Common myeloid progenitor, CD34-positive (primary cell): ENCODE results near the gene SH3BP2. TPM values are rescaled to one million over a fixed set of nuclear protein-coding genes. Genes with fewer than 3 reads are reported as not detected.

Experiments used
- CTCF ChIA-PET: fragments of 350-600 bp; sonication (Branson Sonifier 250); formaldehyde crosslinking; loops from one replicate; lab custom pipeline; 2021; ENCODE audit warnings: antibody characterized with exemption; lab: Charles Lee
- POLR2A ChIA-PET: fragments of 350-600 bp; sonication (Branson Sonifier 250); formaldehyde crosslinking; loops from one replicate; lab custom pipeline; 2021; ENCODE audit warnings: antibody characterized with exemption; lab: Charles Lee
- DNase-seq, 3 donors: peaks; one replicate each; pipeline versions ENCODE4 v3.0.0 to v3.0.0-alpha.2; 2013
- H3K27ac ChIP-seq, 2 experiments: 1 replicate in 1 of 2; 2 replicates in 1 of 2; pipeline ENCODE4 v1.7.0; 2013; ENCODE audit warnings: inconsistent platforms in 2 of 2, low read length in 2 of 2, mild to moderate bottlenecking in 2 of 2, low read depth in 1 of 2, moderate library complexity in 1 of 2; ENCODE audit not compliant: severe bottlenecking in 2 of 2, insufficient read depth in 1 of 2, poor library complexity in 1 of 2
- H3K27me3 ChIP-seq, 5 experiments: replicated peaks in 2 of 5; 1 replicate in 3 of 5; 2 replicates in 2 of 5; pipeline versions ENCODE4 v1.6.1 to v1.7.0; 2013; ENCODE audit warnings: low read length in 4 of 5, mild to moderate bottlenecking in 2 of 5, moderate library complexity in 2 of 5, inconsistent platforms in 1 of 5; ENCODE audit not compliant: insufficient read depth in 5 of 5, control insufficient read depth in 4 of 5
- H3K36me3 ChIP-seq, 4 experiments: 1 replicate in 2 of 4; 2 replicates in 2 of 4; pipeline versions ENCODE4 v1.6.1 to v1.7.0; 2013; ENCODE audit warnings: low read length in 3 of 4, control low read depth in 1 of 4, mild to moderate bottlenecking in 1 of 4; ENCODE audit not compliant: control insufficient read depth in 4 of 4, insufficient read depth in 4 of 4
- H3K4me1 ChIP-seq, 4 experiments: 1 replicate in 3 of 4; 2 replicates in 1 of 4; pipeline versions ENCODE4 v1.6.1 to v1.7.1; 2013; ENCODE audit warnings: low read length in 3 of 4, mild to moderate bottlenecking in 3 of 4, control low read depth in 1 of 4, inconsistent platforms in 1 of 4, moderate library complexity in 1 of 4; ENCODE audit not compliant: control insufficient read depth in 4 of 4, insufficient read depth in 4 of 4; ENCODE audit errors: control extremely low read depth in 1 of 4
- H3K4me3 ChIP-seq, 7 experiments: 1 replicate in 4 of 7; 2 replicates in 3 of 7; pipeline versions ENCODE4 v1.5.1 to v1.7.0; 2013; ENCODE audit warnings: mild to moderate bottlenecking in 7 of 7, low read length in 6 of 7, moderate library complexity in 6 of 7, inconsistent platforms in 2 of 7, low read depth in 2 of 7, control low read depth in 1 of 7; ENCODE audit not compliant: insufficient read depth in 4 of 7, control insufficient read depth in 1 of 7; ENCODE audit errors: extremely low read depth in 1 of 7
- H3K9me3 ChIP-seq, 5 experiments: 1 replicate in 4 of 5; 2 replicates in 1 of 5; pipeline versions ENCODE4 v1.6.1 to v1.7.1; 2013; ENCODE audit warnings: low read length in 4 of 5, mild to moderate bottlenecking in 2 of 5, inconsistent platforms in 1 of 5, low read depth in 1 of 5, moderate library complexity in 1 of 5; ENCODE audit not compliant: control insufficient read depth in 4 of 5, insufficient read depth in 2 of 5; ENCODE audit errors: control extremely low read depth in 1 of 5
- WGBS: methylation state at CpG from one replicate; pipeline ENCODE4 v1.1.5; 2013; ENCODE audit not compliant: insufficient coverage; 5-methylcytosine and 5-hydroxymethylcytosine counted together
- polyA plus RNA-seq: library from polyadenylated mRNA; unstranded; fragments of 120-200 nt; gene quantifications from one replicate; pipeline ENCODE4 v1.2.1, GENCODE V29; 2013

Gene SH3BP2
- polyA plus RNA-seq, result 32.7 TPM

GRCh38 chr4:2792711-2793585 lies at the start of gene SH3BP2:
SH3BP2 (plus strand) TSS chr4:2793085; CDS start chr4:2820618, 27,533 bp downstream.
- Histone ChIP-seq H3K4me1 (peaks cover 3 to 88% (median 77%) of the 10 kb centered on the region in 4 experiments), H3K27me3 (no peaks in the 10 kb centered on the region), H3K4me3 (peak within 1 kb of the TSS; percentile 25 to 72 (median 55)), H3K36me3 (no peaks in the 10 kb centered on the region), H3K27ac (no peak within 1 kb of the TSS), H3K9me3 (no peaks in the 10 kb centered on the region)
- ChIA-PET POLR2A (interaction anchor here (0.7 to 1.0 kb wide), 2 partner anchors 29 to 60 kb away, joined by 4 read pairs; no protein-coding TSS in a partner anchor), CTCF (interaction anchor here (0.8 to 1.9 kb wide), 2 partner anchors 29 to 30 kb away, joined by 3 to 7 read pairs; no protein-coding TSS in a partner anchor)
- DNase-seq, result peak; percentile 52 to 68 (median 60)
- WGBS, result 8% methylated on average over 76 of the region's 104 CpGs

GRCh38 chr4:2743518-2744445 lies 49.1 kb upstream of the SH3BP2 start:
- Histone ChIP-seq H3K9me3 (no peaks in the 10 kb centered on the region), H3K27ac (no peak overlapping the region), H3K4me1 (peaks cover 0 to 17% (median 13%) of the 10 kb centered on the region in 4 experiments), H3K4me3 (no peak overlapping the region), H3K36me3 (peaks cover 19 to 65% (median 51%) of the 10 kb centered on the region in 4 experiments), H3K27me3 (no peaks in the 10 kb centered on the region)
- 98% methylated on average over 20 of the region's 21 CpGs for WGBS
- CTCF ChIA-PET, result no interaction called here
- DNase-seq, result no peak
- POLR2A ChIA-PET, result no interaction called here

- CTCF ChIA-PET, result interaction anchor here (2.5 kb wide), 1 partner anchor 18 kb away, joined by 9 read pairs; no protein-coding TSS in a partner anchor
- DNase-seq, result no peak
- no peaks in the 10 kb centered on the region for H3K9me3 ChIP-seq
- POLR2A ChIA-PET, result no interaction called here
- H3K4me3 ChIP-seq, result no peak overlapping the region
- peaks cover 0 to 17% (median 13%) of the 10 kb centered on the region in 4 experiments for H3K4me1 ChIP-seq
- no peak overlapping the region for H3K27ac ChIP-seq
- H3K27me3 ChIP-seq, result no peaks in the 10 kb centered on the region
- 95% methylated on average over 25 of the region's 28 CpGs for WGBS
- H3K36me3 ChIP-seq, result peaks cover 19 to 68% (median 51%) of the 10 kb centered on the region in 4 experiments
Measured at GRCh38 chr4:2744576-2745270, 48.2 kb upstream of the SH3BP2 start.

GRCh38 chr4:2745516-2745915 lies 47.4 kb upstream of the SH3BP2 start:
- 80% methylated on average over 2 of the region's 5 CpGs for WGBS
- ChIA-PET POLR2A (no interaction called here), CTCF (interaction anchor here (0.7 to 2.5 kb wide), 3 partner anchors 10 to 122 kb away, joined by 3 to 9 read pairs (median 3); no protein-coding TSS in a partner anchor)
- Histone ChIP-seq H3K4me3 (no peak overlapping the region), H3K4me1 (peaks cover 0 to 13% (median 10%) of the 10 kb centered on the region in 4 experiments), H3K27me3 (no peaks in the 10 kb centered on the region), H3K9me3 (no peaks in the 10 kb centered on the region), H3K27ac (peak overlapping the region; percentile 54 to 59), H3K36me3 (peaks cover 21 to 70% (median 51%) of the 10 kb centered on the region in 4 experiments)
- no peak for DNase-seq

GRCh38 chr4:2745981-2746806 lies 46.7 kb upstream of the SH3BP2 start:
- 77% methylated on average over 19 of the region's 21 CpGs for WGBS
- H3K4me3 ChIP-seq, result no peak overlapping the region
- POLR2A ChIA-PET, result interaction anchor here (0.7 kb wide), 1 partner anchor 57 kb away, joined by 3 read pairs; no protein-coding TSS in a partner anchor

More at GRCh38 chr4:2745981-2746806, 46.7 kb upstream of the SH3BP2 start:
- DNase-seq, result peak; percentile 46 to 94 (median 92)
- CTCF ChIA-PET, result interaction anchor here (0.7 to 2.5 kb wide), 4 partner anchors 10 to 128 kb away, joined by 3 to 9 read pairs (median 3); no protein-coding TSS in a partner anchor
- Histone ChIP-seq H3K27ac (peak overlapping the region; percentile 54 to 59), H3K9me3 (no peaks in the 10 kb centered on the region), H3K27me3 (no peaks in the 10 kb centered on the region), H3K4me1 (peaks cover 0 to 13% (median 10%) of the 10 kb centered on the region in 4 experiments), H3K36me3 (peaks cover 21 to 77% (median 54%) of the 10 kb centered on the region in 4 experiments)
